Activated CD4-positive, CD25-positive, alpha-beta regulatory T cell (primary cell): ENCODE measurements around the gene ADNP2.
A peak's percentile ranks its signal among the peaks of the same experiment; 100 is the strongest.
"Not testable (repeated sequence)": the region's sequence is repeated elsewhere in the genome, so short reads cannot be mapped to it uniquely, and the experiment has no call there.

Experiments used
- DNase-seq, 4 experiments: peaks; one replicate each; lab custom pipeline; 2025; lab: John Stamatoyannopoulos, UW

ADNP2 gene

DNA sequence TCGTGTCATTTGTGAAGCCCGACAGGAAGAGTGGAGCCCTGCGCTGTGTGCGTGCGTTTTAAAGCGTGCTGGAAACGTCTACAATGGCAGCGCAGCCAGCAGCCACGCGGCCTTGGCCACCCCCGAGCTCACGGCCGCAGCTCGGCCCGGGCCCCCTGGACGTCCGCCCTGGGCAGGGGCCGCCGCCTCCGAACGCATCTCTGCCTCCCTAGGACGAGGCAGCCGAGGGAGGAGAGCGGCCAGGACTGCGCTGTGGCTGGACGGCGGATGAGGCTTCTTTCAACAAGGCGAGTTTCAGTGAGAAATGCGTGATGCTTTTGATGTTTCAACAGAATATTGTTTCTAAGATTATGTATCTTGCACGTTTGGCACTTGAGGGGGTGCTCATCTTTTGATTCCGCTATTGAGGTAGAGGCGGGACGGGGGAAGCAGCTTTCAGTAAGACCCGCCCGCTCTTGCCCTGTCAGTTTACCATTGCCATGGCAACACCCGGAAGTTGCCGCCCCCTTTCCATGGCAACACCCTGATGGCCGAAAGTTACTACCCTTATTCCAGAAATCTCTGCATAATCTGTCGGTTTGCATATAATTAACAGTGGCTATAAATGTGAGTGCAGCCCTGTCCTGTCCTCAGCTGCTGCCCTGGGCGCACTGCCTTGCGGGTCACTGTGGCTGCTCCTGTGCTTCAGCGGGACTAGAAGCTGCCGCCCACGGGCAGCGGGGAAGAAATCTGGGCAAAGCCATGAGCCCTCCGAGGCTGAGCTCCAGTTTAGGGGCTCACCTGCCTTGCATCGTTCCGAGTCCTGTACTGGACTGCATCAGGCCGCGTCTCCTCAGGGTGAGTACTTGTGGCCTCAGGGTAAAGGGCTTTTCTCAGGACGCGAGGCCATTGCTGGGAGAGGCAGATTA lies 38.6 kb downstream of the ADNP2 start:
- DNase-seq: peak; percentile 34 to 59 (median 50)

DNA sequence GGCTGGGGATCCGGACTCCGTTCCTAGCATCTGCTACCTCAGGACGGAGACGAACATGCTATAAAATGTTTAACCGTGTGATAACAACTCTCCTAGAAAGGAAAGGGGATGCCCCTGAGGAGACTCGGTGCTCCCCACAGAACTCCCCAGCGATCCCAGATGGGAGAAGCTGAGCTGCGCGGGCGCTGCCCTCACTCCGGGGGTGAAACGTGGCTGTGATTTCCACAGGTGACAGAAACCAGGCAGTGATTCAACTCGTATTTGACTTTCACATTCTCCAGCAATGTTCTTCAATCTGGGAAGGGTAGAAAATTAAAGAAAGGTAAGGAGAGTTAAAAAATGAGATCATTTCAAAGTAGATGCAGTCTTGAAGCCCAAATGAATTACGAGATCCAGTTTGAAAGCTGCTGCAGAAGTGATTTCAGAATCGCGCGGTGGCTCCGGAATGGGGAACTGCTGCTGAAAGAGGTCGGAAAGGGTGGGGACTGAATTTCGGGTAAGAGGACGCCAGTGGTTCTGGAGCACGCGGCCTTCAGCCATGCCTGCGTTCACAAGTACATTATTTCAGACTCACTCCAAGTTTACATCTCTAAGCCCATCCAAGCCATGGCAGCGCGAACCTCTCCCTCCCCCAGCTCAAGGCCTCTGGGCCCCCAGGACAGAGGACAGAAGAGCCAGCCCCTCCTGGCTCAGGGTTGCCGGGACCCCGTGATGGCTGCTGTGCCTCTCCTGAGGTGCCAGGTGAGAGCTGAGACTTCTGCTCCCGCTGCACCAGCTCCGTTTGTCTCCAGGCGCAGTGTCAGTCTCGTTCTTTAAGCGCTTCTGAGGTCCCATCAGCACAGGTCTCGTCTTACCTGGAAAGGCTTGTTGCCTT lies 39.5 kb downstream of the ADNP2 start:
- DNase-seq: no peak

DNA sequence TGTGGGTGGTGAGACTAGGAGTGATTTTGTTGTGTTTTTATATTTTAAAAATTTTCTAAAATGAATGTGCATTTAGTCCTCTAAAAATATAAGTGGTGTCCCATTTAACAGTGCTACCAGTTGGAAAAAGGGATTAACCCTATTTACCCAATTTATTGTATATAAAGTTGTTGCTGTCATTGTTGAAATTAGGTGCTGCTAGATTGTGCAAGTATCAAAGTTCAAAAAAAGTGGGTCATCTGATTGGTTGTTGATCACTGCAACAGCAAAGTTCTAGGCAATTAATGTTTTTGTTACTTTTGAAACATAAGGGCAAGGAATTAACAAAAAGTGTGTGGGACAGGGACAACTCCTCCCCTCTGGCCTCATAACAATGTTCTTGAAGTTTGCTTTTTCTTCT lies 40.6 kb downstream of the ADNP2 start:
- DNase-seq: no peak

DNA sequence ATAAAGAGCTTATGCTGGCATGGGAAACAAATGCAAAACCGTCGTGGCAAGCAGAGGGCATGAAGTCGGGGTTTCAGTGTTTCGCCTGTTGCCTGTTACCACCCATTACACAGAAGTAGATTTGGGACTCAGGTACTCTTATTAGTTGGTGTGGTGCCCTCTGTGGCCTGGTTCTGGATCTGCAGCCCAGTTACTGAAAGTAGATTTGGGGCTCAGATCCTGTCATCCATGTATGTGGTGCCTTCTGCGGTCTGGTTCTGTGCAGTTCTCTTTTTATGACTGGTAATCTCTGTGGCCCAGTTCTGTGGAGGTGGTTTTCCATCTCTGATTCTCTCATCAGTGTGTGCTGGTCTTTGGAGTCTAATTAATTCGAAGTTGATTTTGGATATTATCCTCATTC lies 45.2 kb downstream of the ADNP2 start:
- no peak for DNase-seq

DNA sequence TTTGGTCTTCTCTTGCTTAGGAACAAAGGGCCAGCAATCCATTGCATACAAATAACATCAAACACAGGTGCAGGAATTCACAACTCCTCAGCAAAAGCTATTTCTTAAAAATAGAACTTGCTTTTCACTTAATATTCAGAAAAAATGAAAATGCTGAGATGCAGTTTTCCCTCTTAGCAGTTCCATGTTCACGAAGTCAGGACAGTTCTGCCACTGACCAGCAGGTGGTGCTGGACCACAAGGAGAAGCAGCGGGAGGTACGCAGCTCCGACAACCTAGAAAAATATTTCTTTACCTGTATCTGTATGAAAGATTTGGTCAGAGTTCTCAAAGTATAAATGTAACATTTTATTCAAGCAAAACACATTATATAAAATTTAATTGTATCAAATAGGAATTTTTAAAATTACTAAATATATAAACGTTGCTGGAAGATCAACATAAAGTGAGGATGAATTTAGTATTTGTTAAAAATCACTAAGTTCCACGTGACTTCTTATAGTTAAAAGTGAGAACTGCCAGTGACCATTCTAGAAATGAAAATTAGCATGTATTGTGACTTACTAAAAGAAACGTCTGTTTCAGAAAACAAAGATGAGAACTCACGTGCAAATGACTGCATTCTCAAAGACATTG lies 48.8 kb downstream of the ADNP2 start:
- DNase-seq: peak; percentile 22 to 62 (median 49)

DNA sequence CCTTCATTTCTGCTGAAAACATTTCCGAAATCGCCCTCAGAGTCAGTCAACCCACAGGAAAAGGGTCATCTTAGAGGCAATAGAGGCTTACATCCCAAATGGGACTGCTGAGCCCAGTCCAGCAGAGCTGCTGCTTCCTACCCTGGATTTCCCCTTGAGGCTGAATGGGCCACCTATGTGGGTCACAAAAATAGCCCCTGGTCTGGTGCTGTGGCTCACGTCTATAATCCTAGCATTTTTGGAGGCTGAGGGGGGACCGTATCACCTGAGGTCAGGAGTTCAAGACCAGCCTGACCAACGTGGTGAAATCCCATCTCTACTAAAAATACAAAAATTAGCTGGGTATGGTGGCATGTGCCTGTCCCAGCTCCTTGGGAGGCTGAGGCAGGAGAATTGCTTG lies 49.3 kb downstream of the ADNP2 start:
- DNase-seq: no peak

DNA sequence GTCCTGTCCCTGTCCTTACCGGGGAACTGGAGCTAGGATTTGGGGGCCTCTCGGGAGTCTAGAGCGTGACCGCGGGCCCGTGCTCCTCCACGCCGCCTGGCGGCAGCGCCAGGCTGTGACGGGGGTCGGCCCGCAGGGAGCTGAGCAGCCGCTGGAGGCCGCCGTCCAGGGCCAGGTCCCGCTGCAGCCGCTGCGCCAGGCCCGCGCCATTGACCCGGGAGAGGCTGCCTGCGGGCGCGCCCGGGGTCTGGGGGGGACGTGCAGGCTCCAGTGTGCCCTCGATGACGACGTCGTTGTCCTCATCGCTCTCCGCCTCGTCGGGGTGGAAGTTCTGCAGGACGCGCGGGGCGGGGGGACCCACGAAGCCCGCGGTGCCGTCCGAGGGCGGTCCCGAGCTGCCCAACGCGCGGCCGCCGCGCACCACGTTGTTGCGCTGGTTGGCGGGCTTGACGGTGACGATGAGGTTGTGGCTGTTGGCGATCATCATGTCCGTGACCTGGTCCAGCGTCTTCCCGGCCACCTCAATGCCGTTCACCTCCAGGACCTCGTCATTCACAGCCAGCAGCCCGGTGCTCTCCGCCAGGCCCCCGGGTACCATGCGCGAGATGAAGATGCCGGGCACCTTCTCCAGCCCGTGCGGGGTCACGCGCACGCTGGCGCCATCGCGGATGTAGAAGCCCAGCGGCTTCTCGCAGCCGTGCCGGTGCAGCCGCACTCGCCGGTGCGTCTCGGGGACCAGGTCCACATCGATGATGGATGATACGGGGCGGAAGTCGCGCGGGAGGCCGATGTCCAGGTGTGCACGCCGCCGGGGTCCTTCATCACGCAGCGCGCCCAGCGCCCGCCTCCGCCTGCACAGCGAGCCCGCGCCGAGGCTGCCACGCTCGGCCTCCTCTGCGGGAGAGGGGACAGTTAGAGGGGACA lies 50.9 kb downstream of the ADNP2 start:
- DNase-seq: no peak

DNA sequence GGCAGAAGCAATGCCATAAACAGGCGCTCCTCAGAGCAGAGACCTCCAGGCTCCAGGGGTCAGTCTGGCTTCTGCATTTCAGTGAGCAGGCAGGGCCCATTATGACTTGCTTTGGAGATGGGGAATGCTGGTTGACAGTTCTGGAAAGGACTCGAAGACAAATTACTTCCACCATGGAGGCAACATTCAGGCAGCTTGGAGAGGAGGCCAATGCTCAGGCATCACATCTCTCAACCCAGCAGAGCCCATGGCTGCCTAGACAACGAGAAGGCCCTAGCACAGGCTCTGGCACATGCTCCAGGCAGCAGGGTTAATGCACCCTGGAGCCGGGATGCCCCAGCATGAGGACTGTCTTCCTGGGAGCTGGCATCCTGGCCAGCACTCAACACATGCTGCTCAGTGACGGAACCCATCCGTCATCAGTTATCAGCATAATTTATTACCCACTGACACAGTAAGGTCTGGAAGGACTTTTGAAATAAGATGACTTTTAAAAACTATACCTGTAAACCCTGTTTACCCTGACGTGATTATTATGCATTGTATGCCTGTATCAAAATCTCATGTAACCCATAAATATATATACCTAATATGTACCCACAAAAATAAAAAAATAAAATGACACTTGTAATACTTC lies 52.8 kb downstream of the ADNP2 start:
- no peak for DNase-seq

DNA sequence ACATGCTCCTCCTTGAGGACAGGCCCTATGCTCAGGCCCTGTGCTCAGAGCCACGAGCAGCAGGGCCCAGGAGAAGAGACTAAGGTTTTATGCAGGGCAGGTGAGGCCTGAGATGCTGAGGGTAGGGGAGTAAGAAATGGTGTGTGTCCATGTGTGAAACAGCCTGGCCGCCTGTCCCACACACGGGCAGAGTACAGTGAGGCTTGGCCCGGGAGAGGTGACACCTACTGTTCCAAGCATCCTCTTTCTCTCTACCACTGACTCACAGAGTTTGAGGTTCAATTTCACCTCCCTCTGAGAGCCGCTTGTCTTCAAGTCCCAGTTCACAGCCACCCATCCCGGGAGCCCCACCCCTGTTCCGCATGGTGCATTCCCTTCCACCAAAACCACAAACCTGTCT lies 54.1 kb downstream of the ADNP2 start:
- DNase-seq: no peak

DNA sequence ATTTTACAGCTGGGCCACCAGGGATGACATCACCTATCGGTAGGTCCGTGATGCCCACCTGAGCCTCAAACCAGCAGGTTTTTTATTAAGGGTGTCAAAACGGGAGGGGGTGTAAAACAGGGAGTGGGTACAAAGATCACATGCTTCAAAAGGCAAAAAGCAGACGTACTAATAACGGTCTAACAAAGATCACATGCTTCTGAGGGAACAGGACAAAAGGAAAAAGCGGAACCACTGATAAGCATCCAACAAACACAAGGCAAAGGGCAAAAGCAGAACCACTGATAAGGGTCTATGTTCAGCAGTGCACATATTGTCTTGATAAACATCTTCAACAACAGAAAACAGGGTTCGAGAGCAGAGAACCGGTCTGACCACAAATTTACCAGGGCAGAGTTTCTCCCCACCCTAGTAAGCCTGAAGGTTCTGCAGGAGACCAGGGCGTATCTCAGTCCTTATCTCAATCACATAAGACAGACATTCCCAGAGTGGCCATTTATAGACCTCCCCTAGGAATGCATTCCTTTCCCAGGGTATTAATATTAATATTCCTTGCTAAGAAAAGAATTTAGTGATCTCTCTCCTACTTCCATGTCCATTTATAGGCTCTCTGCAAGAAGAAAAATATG lies 55.8 kb downstream of the ADNP2 start:
- DNase-seq: not testable (repeated sequence)

DNA sequence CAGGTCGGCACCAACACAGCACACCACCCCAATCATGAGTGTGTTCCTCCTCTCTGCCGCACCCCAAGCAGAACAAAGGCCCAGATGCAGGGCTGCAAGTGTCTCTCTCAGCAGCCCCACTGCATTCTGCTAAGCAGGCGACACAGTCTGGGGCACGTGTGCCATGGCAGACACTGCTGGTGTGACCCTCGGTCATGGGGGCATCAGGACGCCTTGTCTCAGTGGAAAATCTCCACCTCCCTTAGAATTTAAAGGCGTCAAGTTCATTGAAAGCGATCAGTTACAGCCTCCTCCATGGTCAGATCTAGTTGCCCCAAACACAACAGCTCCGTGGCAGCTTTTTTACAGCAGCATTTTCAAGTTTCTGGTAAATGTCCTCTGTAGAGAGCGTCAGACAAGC lies 57.2 kb downstream of the ADNP2 start:
- no peak for DNase-seq

DNA sequence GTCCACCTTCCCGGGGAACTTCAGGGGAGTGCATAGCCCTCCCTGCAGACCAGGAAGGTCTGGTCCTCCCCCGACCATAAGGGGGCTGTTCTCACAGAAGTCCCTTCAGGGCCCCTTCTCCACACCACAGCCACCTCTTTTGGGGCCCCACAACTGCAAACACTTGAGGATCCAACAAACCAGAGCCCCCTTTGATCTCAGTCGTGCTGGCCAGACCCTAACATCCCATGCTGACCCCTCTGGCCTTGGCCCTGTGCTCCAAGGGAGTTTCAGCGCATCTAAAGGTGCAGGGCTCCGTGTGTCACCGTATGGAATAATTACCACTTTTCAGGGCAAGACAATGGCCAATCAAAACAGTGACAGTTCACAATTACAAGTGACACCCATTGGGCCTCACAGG lies 57.7 kb downstream of the ADNP2 start:
- DNase-seq: no peak

DNA sequence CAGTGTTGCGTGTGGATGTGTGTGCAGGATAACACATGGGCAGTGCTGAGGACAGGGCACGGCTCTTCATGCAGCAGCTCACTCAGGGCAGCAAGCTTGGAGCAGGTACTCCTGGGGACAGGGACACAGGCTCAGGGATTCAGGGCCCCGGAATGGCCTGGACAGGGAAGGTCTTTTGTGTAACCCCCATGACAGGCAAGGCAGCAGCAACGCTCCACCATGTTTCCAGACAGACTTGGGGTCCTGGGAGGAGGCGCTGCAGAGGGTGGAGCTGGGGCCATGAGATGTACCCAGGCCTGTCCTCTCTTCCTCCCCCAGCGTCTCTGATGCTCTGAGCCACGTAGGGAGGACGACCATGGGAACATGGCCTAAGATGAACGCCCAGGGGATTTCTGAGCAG lies 58.3 kb downstream of the ADNP2 start:
- no peak for DNase-seq

DNA sequence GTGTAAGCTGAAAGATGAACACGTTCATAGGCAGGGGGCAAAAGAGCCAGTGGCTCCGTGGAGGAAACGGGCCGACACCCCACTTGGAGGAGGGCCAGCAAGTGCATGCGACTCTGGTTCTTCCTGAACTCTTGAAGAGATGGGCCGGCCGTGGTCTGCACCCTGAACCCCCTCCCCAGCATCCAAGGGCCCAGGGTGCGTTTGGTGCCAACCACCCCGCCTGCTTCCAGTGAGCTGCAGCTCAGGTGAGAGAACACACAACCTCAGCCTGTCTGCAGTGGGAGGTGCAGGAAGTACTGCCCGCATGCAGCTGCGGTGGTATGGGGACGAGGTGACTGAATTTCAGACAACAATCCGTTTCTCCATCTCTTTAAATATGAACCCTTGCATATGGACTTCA lies 58.9 kb downstream of the ADNP2 start:
- DNase-seq: no peak

DNA sequence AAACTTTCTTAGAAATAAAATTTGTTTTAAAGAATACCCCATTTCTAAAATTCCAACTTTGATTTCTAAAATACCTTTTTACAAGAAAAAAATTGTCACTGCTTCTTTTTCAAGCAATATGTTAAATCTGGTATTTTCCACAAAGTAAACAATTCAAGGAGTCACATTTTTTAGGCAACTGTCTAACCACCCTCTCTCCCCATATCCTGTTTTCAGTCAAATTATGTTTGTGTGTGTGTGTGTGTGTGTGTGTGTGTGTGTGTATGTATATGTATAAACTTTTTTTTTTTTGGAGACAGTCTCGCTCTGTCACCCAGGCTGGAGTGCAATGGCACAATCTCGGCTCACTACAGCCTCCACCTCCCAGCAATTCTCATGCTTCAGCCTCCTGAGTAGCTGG lies 59.3 kb downstream of the ADNP2 start:
- DNase-seq: no peak

DNA sequence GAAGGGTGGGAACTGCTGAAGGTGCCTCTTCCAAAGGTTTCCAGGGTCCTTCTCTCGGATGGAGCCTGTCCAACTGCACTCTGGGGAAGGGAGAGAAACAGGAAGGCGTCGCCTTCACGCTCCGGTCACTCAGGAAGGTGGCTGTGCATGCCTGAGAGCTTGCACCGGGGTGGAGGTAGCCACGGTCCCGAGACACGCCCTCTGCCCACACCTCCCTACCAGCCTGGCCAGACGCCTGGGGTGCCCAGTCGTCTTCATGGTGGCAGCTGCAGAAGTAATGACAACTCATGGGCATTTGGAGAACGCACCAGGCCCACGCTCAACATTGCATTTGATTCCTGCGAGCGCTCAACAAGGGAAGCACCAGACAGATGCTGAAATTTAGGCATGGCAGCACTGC lies 59.9 kb downstream of the ADNP2 start:
- DNase-seq: no peak

DNA sequence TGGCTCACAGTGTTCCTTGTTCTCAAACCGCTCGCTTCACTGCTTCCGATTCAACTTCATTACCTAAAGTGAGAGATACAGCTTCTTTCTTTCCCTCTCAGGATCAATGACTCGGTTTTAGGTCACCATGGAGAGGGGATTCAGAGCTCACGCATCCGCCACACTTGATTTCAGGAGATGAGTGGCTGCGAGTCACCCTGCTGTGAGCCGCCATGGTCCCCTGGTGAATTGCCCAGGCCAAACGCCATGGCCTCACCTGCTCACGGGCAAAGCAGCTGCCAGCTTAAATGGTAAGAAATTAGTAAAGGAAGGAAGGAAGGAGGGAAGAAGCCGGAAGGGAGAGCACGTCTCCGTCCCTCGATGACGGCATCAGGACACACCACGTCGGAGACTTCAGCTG lies 60.5 kb downstream of the ADNP2 start:
- DNase-seq: no peak

DNA sequence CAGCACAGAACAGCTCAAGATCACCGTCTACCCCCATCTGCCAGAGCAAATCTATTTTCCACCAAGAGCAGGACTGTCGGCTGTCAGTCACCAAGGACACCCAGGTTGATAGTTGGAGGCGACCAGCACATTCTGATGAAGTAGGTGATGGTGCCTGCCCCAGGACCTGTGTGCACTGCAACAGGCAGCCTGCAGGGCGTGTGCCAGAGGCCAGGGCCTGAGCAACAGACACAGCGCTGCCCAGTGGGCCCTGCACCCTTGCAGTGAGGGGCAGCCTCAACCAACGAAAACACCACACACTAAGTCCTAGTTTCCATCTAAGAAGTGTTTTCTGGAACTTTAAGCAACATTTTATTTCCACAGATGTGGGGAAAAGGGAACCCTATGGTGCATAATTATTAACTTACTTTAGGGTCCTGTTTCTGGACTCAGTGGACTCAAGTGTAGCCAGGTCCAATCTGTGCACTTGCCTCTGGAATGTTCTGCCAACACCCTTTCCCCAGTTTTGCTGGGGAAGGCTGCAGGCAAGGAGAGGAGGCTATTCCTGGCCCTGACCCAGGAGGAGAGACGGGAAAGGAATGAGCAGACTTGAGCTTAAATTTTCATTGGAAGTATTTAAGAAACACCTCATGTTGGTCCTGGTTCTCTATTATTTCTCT lies 61.5 kb downstream of the ADNP2 start:
- no peak for DNase-seq

DNA sequence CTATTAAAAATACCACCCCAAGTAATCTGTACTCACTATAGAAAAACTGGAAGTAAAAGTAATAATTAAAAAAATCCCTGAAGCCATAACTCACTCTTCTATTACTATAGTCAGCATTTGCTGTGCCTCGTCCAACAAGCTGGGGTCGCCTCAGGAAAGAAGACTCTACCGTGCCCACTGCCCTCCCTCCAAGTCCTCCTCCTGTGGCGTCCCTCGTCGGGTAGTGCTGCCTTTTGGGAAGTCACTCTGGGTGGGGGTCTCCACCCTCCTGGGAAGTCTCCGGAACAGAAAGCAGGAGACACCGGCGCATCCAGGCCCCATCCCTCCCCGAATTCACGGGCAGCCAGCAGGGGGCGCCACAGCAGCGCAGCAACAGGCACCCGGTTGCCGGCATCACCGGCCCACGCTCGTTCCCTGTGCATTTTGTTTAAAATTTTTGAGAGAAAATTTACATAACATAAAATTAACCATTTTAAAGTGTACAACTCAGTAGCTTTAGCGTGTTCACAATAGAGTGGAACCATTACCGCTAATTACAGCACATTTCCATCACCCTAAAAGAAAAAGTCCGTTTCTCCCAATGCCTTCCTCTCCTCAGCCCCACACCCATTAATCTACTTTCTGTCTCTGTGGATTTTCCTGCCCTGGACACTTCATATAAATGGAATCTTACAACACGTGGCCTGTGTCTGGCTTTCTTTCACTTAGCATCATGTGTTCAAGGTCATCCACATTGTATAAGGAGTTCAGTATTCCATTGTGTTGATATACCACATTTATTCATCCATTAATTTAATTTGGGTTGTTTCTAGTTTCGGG lies 62.2 kb downstream of the ADNP2 start:
- peak in 2 of 4 experiments; percentile 21 to 22 for DNase-seq
